ENCODE measurements around the gene QRSL1.
"Not testable (repeated sequence)": the region's sequence is repeated elsewhere in the genome, so short reads cannot be mapped to it uniquely, and the experiment has no call there.

QRSL1 gene

GRCh38 chr6:106688177-106688951 lies 59.0 kb downstream of the QRSL1 start:
- TF ChIP-seq CTCF (IDR thresholded peaks at IDR 0.05; ENCODE audit: insufficient read depth, low read depth, low read length, missing control alignments): peak; percentile 28
- DNase-seq (ENCODE audit: low read depth): peak; percentile 6
- no peak overlapping the region for H3K4me3 ChIP-seq (ENCODE audit: low read length)

DNA sequence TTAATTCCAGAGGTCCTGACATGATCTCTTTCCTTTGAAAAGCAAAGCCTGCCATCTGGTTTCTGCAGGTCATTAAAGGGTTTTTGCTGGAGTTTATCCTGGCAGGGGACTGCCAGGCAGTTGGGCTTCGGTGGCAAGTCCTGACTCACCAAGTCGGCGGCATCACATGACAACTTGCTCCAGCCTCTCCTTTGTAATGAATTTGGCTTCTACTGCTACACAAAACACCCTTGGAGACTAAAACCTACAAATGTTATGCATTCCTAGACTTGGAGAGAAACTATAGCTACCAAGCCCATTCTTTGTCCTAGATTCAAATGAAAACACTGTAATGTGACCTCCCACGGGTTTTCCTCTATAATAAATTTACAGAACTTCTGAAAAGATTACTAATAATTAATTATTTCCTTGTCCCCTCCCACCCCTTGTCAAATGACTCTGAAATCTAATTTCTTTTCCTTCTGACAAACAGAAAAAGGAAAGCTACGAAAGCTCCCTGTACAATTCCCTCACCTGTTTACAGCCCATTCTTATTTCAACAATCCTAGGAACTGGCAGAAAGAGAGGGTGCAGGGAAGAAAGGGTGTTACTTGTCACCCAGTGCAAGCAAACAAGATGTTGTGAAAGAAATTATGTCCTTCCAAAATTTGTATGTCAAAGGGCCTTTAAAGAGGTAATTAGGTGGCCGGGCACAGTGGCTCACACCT lies 62.9 kb downstream of the QRSL1 start:
- TF ChIP-seq CTCF (IDR thresholded peaks at IDR 0.05; ENCODE audit: insufficient read depth, low read depth, low read length, missing control alignments): no peak
- DNase-seq (ENCODE audit: low read depth): peak; percentile 73
- no peak overlapping the region for H3K4me3 ChIP-seq (ENCODE audit: low read length)

DNA sequence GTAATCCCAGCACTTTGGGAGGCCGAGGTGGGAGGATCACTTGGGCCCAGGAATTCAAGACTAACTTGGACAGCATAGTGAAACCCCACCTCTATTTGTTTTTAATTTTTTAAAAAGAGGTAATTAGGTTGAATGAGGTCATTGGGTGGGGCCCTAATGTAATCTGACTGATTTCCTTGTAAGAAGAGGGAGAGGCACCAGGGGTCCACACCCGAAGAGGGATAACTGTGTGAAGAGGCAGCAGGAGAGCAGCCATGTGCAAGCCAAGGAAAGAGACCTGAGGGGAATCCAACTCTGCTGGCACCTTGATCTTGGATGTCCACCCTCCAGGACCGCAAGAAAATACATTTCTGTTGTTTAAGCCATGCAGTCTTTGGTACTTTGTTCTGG lies 63.4 kb downstream of the QRSL1 start:
- TF ChIP-seq CTCF (IDR thresholded peaks at IDR 0.05; ENCODE audit: insufficient read depth, low read depth, low read length, missing control alignments): no peak
- H3K4me3 ChIP-seq (ENCODE audit: low read length): no peak overlapping the region
- DNase-seq (ENCODE audit: low read depth): peak; percentile 24

DNA sequence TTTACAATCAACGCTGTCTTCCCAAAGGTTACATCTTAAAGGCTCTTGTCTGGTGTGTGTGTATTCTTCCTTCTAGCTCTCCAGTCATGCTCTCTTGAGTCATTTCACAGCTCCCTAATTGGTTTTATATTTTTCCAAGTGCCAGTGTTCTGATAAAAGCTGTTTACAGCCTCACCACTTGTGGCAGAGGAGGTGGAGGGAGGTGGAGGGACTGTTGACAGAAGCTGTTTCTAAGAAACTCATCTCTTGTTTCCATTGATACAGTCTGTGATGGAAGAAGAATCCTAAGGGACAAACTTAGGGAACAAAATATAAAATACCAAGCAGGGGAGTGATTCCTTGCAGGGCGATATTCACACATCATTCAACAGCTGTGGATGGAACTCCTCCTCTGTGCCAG lies 64.0 kb downstream of the QRSL1 start:
- H3K4me3 ChIP-seq (ENCODE audit: low read length): no peak overlapping the region
- DNase-seq (ENCODE audit: low read depth): no peak
- no peak for TF ChIP-seq CTCF (IDR thresholded peaks at IDR 0.05; ENCODE audit: insufficient read depth, low read depth, low read length, missing control alignments)

GRCh38 chr6:106694343-106694742 lies 65.0 kb downstream of the QRSL1 start:
- no peak overlapping the region for H3K4me3 ChIP-seq (ENCODE audit: low read length)
- no peak for TF ChIP-seq CTCF (IDR thresholded peaks at IDR 0.05; ENCODE audit: insufficient read depth, low read depth, low read length, missing control alignments)
- DNase-seq (ENCODE audit: low read depth): no peak

DNA sequence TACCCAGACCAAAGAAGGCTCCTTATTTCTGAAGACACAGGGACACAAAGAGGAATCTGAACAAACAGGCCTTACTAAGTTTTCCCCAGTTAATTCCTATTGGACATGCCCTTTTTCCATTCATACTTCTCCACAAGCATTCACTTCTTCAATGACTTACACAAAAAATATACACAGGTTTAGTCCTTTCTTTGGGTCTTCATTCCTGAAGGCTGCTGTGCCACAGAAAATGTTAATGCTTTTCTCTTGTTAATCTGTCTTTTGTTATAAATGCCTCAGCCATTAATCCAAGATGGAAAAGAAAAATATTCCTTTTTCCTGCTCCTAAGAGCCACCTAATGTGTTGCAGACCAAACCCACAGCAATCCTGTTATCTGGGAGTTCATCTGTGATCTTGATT lies 71.2 kb downstream of the QRSL1 start:
- H3K4me3 ChIP-seq (ENCODE audit: low read length): no peak overlapping the region
- DNase-seq (ENCODE audit: low read depth): no peak
- TF ChIP-seq CTCF (IDR thresholded peaks at IDR 0.05; ENCODE audit: insufficient read depth, low read depth, low read length, missing control alignments): no peak

- DNase-seq (ENCODE audit: low read depth); H3K4me3 ChIP-seq (ENCODE audit: low read length): not testable (repeated sequence)
These were observed 71.8 kb downstream of the QRSL1 start for GRCh38 chr6:106701201-106701600.

Data from epithelial cell of esophagus (primary cell).